Common myeloid progenitor, CD34-positive (primary cell): ENCODE data around the gene AGPAT3.

Experiments used
- CTCF ChIA-PET: fragments of 350-600 bp; sonication (Branson Sonifier 250); formaldehyde crosslinking; loops from one replicate; lab custom pipeline; 2021; ENCODE audit warnings: antibody characterized with exemption; lab: Charles Lee
- POLR2A ChIA-PET: fragments of 350-600 bp; sonication (Branson Sonifier 250); formaldehyde crosslinking; loops from one replicate; lab custom pipeline; 2021; ENCODE audit warnings: antibody characterized with exemption; lab: Charles Lee
- DNase-seq, 3 donors: peaks; one replicate each; pipeline versions ENCODE4 v3.0.0 to v3.0.0-alpha.2; 2013
- H3K27ac ChIP-seq, 2 experiments: 1 replicate in 1 of 2; 2 replicates in 1 of 2; pipeline ENCODE4 v1.7.0; 2013; ENCODE audit warnings: inconsistent platforms in 2 of 2, low read length in 2 of 2, mild to moderate bottlenecking in 2 of 2, low read depth in 1 of 2, moderate library complexity in 1 of 2; ENCODE audit not compliant: severe bottlenecking in 2 of 2, insufficient read depth in 1 of 2, poor library complexity in 1 of 2
- H3K27me3 ChIP-seq, 5 experiments: replicated peaks in 2 of 5; 1 replicate in 3 of 5; 2 replicates in 2 of 5; pipeline versions ENCODE4 v1.6.1 to v1.7.0; 2013; ENCODE audit warnings: low read length in 4 of 5, mild to moderate bottlenecking in 2 of 5, moderate library complexity in 2 of 5, inconsistent platforms in 1 of 5; ENCODE audit not compliant: insufficient read depth in 5 of 5, control insufficient read depth in 4 of 5
- H3K36me3 ChIP-seq, 4 experiments: 1 replicate in 2 of 4; 2 replicates in 2 of 4; pipeline versions ENCODE4 v1.6.1 to v1.7.0; 2013; ENCODE audit warnings: low read length in 3 of 4, control low read depth in 1 of 4, mild to moderate bottlenecking in 1 of 4; ENCODE audit not compliant: control insufficient read depth in 4 of 4, insufficient read depth in 4 of 4
- H3K4me1 ChIP-seq, 4 experiments: 1 replicate in 3 of 4; 2 replicates in 1 of 4; pipeline versions ENCODE4 v1.6.1 to v1.7.1; 2013; ENCODE audit warnings: low read length in 3 of 4, mild to moderate bottlenecking in 3 of 4, control low read depth in 1 of 4, inconsistent platforms in 1 of 4, moderate library complexity in 1 of 4; ENCODE audit not compliant: control insufficient read depth in 4 of 4, insufficient read depth in 4 of 4; ENCODE audit errors: control extremely low read depth in 1 of 4
- H3K4me3 ChIP-seq, 7 experiments: 1 replicate in 4 of 7; 2 replicates in 3 of 7; pipeline versions ENCODE4 v1.5.1 to v1.7.0; 2013; ENCODE audit warnings: mild to moderate bottlenecking in 7 of 7, low read length in 6 of 7, moderate library complexity in 6 of 7, inconsistent platforms in 2 of 7, low read depth in 2 of 7, control low read depth in 1 of 7; ENCODE audit not compliant: insufficient read depth in 4 of 7, control insufficient read depth in 1 of 7; ENCODE audit errors: extremely low read depth in 1 of 7
- H3K9me3 ChIP-seq, 5 experiments: 1 replicate in 4 of 5; 2 replicates in 1 of 5; pipeline versions ENCODE4 v1.6.1 to v1.7.1; 2013; ENCODE audit warnings: low read length in 4 of 5, mild to moderate bottlenecking in 2 of 5, inconsistent platforms in 1 of 5, low read depth in 1 of 5, moderate library complexity in 1 of 5; ENCODE audit not compliant: control insufficient read depth in 4 of 5, insufficient read depth in 2 of 5; ENCODE audit errors: control extremely low read depth in 1 of 5
- WGBS: methylation state at CpG from one replicate; pipeline ENCODE4 v1.1.5; 2013; ENCODE audit not compliant: insufficient coverage; 5-methylcytosine and 5-hydroxymethylcytosine counted together

The AGPAT3 gene

GRCh38 chr21:43886565-43886964 is 21.5 kb downstream of the AGPAT3 start:
- no peak overlapping the region for H3K4me3 ChIP-seq
- ChIA-PET POLR2A (no interaction called here), CTCF (interaction anchor here (1.0 to 5.4 kb wide), 2 partner anchors 13 to 52 kb away, joined by 3 to 23 read pairs; no protein-coding TSS in a partner anchor)
- H3K27ac ChIP-seq = no peak overlapping the region
- no peaks in the 10 kb centered on the region for H3K27me3 ChIP-seq
- H3K4me1 ChIP-seq = peaks cover 2 to 29% (median 16%) of the 10 kb centered on the region in 4 experiments
- WGBS = no CpG with 5 or more reads among the region's 1 CpG
- no peak for DNase-seq
- H3K36me3 ChIP-seq = peaks cover 0 to 6% (median 2%) of the 10 kb centered on the region in 4 experiments
- H3K9me3 ChIP-seq = peaks cover 0 to 1% (median 0%) of the 10 kb centered on the region in 5 experiments

GRCh38 chr21:43889069-43889468 is 24.0 kb downstream of the AGPAT3 start:
- no peaks in the 10 kb centered on the region for H3K27me3 ChIP-seq
- H3K27ac ChIP-seq = no peak overlapping the region
- H3K9me3 ChIP-seq = peaks cover 0 to 5% (median 4%) of the 10 kb centered on the region in 5 experiments
- peaks cover 2 to 31% (median 22%) of the 10 kb centered on the region in 4 experiments for H3K4me1 ChIP-seq
- ChIA-PET POLR2A (no interaction called here), CTCF (interaction anchor here (1.0 to 5.4 kb wide), 2 partner anchors 16 to 61 kb away, joined by 4 to 23 read pairs; no protein-coding TSS in a partner anchor)
- H3K4me3 ChIP-seq = no peak overlapping the region
- no peak for DNase-seq
- 100% methylated on average over 2 of the region's 3 CpGs for WGBS
- H3K36me3 ChIP-seq = peaks cover 0 to 7% (median 3%) of the 10 kb centered on the region in 4 experiments

GRCh38 chr21:43890042-43890441 is 25.0 kb downstream of the AGPAT3 start:
- CTCF ChIA-PET = no interaction called here
- no peak overlapping the region for H3K27ac ChIP-seq
- DNase-seq = no peak
- H3K36me3 ChIP-seq = peaks cover 0 to 7% (median 3%) of the 10 kb centered on the region in 4 experiments
- no peaks in the 10 kb centered on the region for H3K27me3 ChIP-seq
- H3K9me3 ChIP-seq = peaks cover 0 to 5% (median 4%) of the 10 kb centered on the region in 5 experiments
- no peak overlapping the region for H3K4me3 ChIP-seq
- H3K4me1 ChIP-seq = peaks cover 2 to 23% (median 13%) of the 10 kb centered on the region in 4 experiments
- 98% methylated on average over 7 of the region's 9 CpGs for WGBS
- POLR2A ChIA-PET = no interaction called here

GRCh38 chr21:43892334-43892733 is 27.3 kb downstream of the AGPAT3 start:
- DNase-seq = no peak
- Histone ChIP-seq H3K36me3 (peaks cover 0 to 7% (median 3%) of the 10 kb centered on the region in 4 experiments), H3K27me3 (no peaks in the 10 kb centered on the region), H3K9me3 (peaks cover 0 to 5% (median 4%) of the 10 kb centered on the region in 5 experiments), H3K4me3 (no peak overlapping the region), H3K27ac (no peak overlapping the region), H3K4me1 (peaks cover 2 to 14% (median 9%) of the 10 kb centered on the region in 4 experiments)
- ChIA-PET POLR2A (no interaction called here), CTCF (interaction anchor here (1.4 to 2.3 kb wide), 4 partner anchors 8 to 46 kb away, joined by 3 to 6 read pairs (median 4); no protein-coding TSS in a partner anchor)
- 94% methylated on average over 3 of the region's 3 CpGs for WGBS

- no peaks in the 10 kb centered on the region for H3K27me3 ChIP-seq
- ChIA-PET POLR2A (interaction anchor here (1.4 kb wide), 1 partner anchor 20 kb away, joined by 3 read pairs; no protein-coding TSS in a partner anchor), CTCF (interaction anchor here (1.2 to 2.3 kb wide), 4 partner anchors 9 to 47 kb away, joined by 4 to 6 read pairs (median 6); no protein-coding TSS in a partner anchor)
- peak overlapping the region in 2 of 7 experiments; percentile 40 to 64 for H3K4me3 ChIP-seq
- H3K4me1 ChIP-seq = peaks cover 2 to 14% (median 9%) of the 10 kb centered on the region in 4 experiments
- H3K27ac ChIP-seq = no peak overlapping the region
- peaks cover 0 to 5% (median 4%) of the 10 kb centered on the region in 5 experiments for H3K9me3 ChIP-seq
- H3K36me3 ChIP-seq = peaks cover 0 to 7% (median 3%) of the 10 kb centered on the region in 4 experiments
- DNase-seq = no peak
- 97% methylated on average over 5 of the region's 5 CpGs for WGBS
These were observed 28.0 kb downstream of the AGPAT3 start for GRCh38 chr21:43892984-43893535.

- Histone ChIP-seq H3K36me3 (peaks cover 0 to 9% (median 3%) of the 10 kb centered on the region in 4 experiments), H3K9me3 (peaks cover 0 to 9% (median 4%) of the 10 kb centered on the region in 5 experiments), H3K4me1 (peaks cover 2 to 14% (median 9%) of the 10 kb centered on the region in 4 experiments), H3K27me3 (no peaks in the 10 kb centered on the region), H3K27ac (no peak overlapping the region), H3K4me3 (peak overlapping the region in 6 of 7 experiments; percentile 23 to 65 (median 42))
- WGBS = 43% methylated on average over 18 of the region's 19 CpGs
- DNase-seq = peak in 2 of 3 donors; percentile 40 to 56
- POLR2A ChIA-PET = interaction anchor here (1.4 kb wide), 1 partner anchor 20 kb away, joined by 3 read pairs; no protein-coding TSS in a partner anchor
- CTCF ChIA-PET = interaction anchor here (0.8 to 2.3 kb wide), 5 partner anchors 10 to 47 kb away, joined by 3 to 6 read pairs (median 5); no protein-coding TSS in a partner anchor
These were observed 28.6 kb downstream of the AGPAT3 start for GRCh38 chr21:43893536-43894205.
